K562 (cell line): Measurements from ENCODE around the gene IRX5. TPM values are rescaled to one million over a fixed set of nuclear protein-coding genes. Genes with fewer than 3 reads are reported as not detected.

Source experiments
- ATAC-seq: fragments of 200-7000 bp; cut with Tn5 transposase; 3 replicates; pipeline ENCODE4 v1.9.1; 2020; ENCODE audit warnings: moderate library complexity
- BruUV-seq: library from RNA; stranded (reverse); fragments of 400-500 nt; replicated peaks from 2 replicates; lab custom pipeline; 2021; lab: Mats Ljungman, UMichigan
- CTCF ChIA-PET: fragments of 300-600 bp; formaldehyde crosslinking; extraction: SDS; loops from one replicate; lab custom pipeline; 2021; ENCODE audit warnings: low intra/inter-chr PET ratio; lab: Yijun Ruan, JAX
- POLR2A ChIA-PET: fragments of 300-600, 350-650 bp; sonication (Branson Sonifier 250); formaldehyde crosslinking; extraction: SDS; loops from one replicate; lab custom pipeline; 2021; ENCODE audit warnings: antibody characterized with exemption, inconsistent platforms; lab: Yijun Ruan, JAX
- DNase-seq, 4 experiments: peaks; one replicate each; pipeline versions ENCODE4 v3.0.0 to v3.0.0-alpha.2; 2011 to 2018; ENCODE audit warnings: low spot score in 3 of 4, mixed read lengths in 3 of 4; ENCODE audit errors: extremely low read depth in 1 of 4
- FAIRE-seq: peaks from 2 replicates; lab custom pipeline; 2011; peaks lifted over from hg19 to GRCh38; lab: Jason Lieb, UNC
- H2AFZ ChIP-seq: 2 replicates; pipeline ENCODE4 v1.6.0; 2011; ENCODE audit warnings: low read depth, low read length, control low read depth, inconsistent platforms
- H3K27ac ChIP-seq: fragments of 200-600 bp; 3 replicates; pipeline ENCODE4 v1.8.0; 2011; ENCODE audit warnings: low read depth, mild to moderate bottlenecking, control low read depth, inconsistent platforms, low read length, moderate library complexity, mixed read lengths; ENCODE audit errors: extremely low read depth
- H3K27me3 ChIP-seq, 2 experiments: fragments of 300-600 bp in 1 of 2; 2 replicates in 1 of 2; 3 replicates in 1 of 2; pipeline versions ENCODE4 v1.6.0 to v1.8.0; 2011; ENCODE audit warnings: inconsistent platforms in 2 of 2, low read length in 2 of 2, mild to moderate bottlenecking in 1 of 2, mixed read lengths in 1 of 2, moderate library complexity in 1 of 2; ENCODE audit not compliant: control insufficient read depth in 2 of 2, insufficient read depth in 2 of 2
- H3K36me3 ChIP-seq: fragments of 300-600 bp; 3 replicates; pipeline ENCODE4 v1.8.0; 2011; ENCODE audit warnings: mild to moderate bottlenecking, low read length, inconsistent platforms; ENCODE audit not compliant: control insufficient read depth, insufficient read depth
- H3K4me1 ChIP-seq, 2 experiments: fragments of 200-600 bp in 1 of 2; replicated peaks in 1 of 2; 2 replicates in 1 of 2; 3 replicates in 1 of 2; pipeline versions ENCODE4 v1.5.1 to v1.8.0; 2011; ENCODE audit warnings: inconsistent platforms in 2 of 2, low read length in 2 of 2, mild to moderate bottlenecking in 1 of 2, mixed read lengths in 1 of 2, moderate library complexity in 1 of 2; ENCODE audit not compliant: control insufficient read depth in 2 of 2, insufficient read depth in 2 of 2
- H3K4me2 ChIP-seq: 2 replicates; pipeline ENCODE4 v1.6.1; 2011; ENCODE audit warnings: low read length, control low read depth, inconsistent platforms, mixed read lengths; ENCODE audit not compliant: insufficient read depth
- H3K4me3 ChIP-seq: fragments of 200-600 bp; sonication (generic), shearing (Covaris generic); 2 replicates; pipeline ENCODE4 v1.5.1; 2016; ENCODE audit warnings: control low read depth, inconsistent platforms
- H3K79me2 ChIP-seq: fragments of 200-600 bp; 3 replicates; pipeline ENCODE4 v1.8.0; 2011; ENCODE audit warnings: low read length, inconsistent platforms; ENCODE audit not compliant: control insufficient read depth, insufficient read depth
- H3K9ac ChIP-seq, 2 experiments: 2 replicates each; pipeline versions ENCODE4 v1.6.0 to v1.6.1; 2011; ENCODE audit warnings: low read depth in 2 of 2, low read length in 2 of 2, control low read depth in 1 of 2, inconsistent platforms in 1 of 2, mild to moderate bottlenecking in 1 of 2, mixed read lengths in 1 of 2; ENCODE audit not compliant: insufficient read depth in 1 of 2
- H3K9me1 ChIP-seq: one replicate; pipeline ENCODE4 v1.6.0; 2011; ENCODE audit warnings: inconsistent platforms, mild to moderate bottlenecking, low read length, moderate library complexity; ENCODE audit not compliant: control insufficient read depth, insufficient read depth
- H3K9me3 ChIP-seq: replicated peaks from 2 replicates; pipeline ENCODE4 v1.5.1; 2011; ENCODE audit warnings: low read depth, low read length, inconsistent platforms; ENCODE audit not compliant: control insufficient read depth, insufficient read depth
- H4K20me1 ChIP-seq: replicated peaks from 2 replicates; pipeline ENCODE4 v1.6.1; 2011; ENCODE audit warnings: low read length, inconsistent platforms, mixed read lengths; ENCODE audit not compliant: control insufficient read depth, insufficient read depth
- GATA2 ChIP-seq: sonication (generic); formaldehyde crosslinking; IDR thresholded peaks from 2 replicates; pipeline ENCODE4 v1.4.0; 2020; ENCODE audit warnings: mild to moderate bottlenecking, missing genetic modification reagents
- GMEB1 ChIP-seq: fragments of 250-450 bp; sonication (Bioruptor Pico); IDR thresholded peaks from 2 replicates; pipeline ENCODE4 v1.4.0; 2020; ENCODE audit warnings: mild to moderate bottlenecking
- IRF9 ChIP-seq: fragments of 450-650 bp; IDR thresholded peaks from 2 replicates; pipeline ENCODE4 v1.6.1; 2016; ENCODE audit warnings: missing biosample characterization, missing genetic modification characterization
- NFIC ChIP-seq: fragments of 450-650 bp; IDR thresholded peaks from 2 replicates; pipeline ENCODE4 v1.6.1; 2017; ENCODE audit warnings: mild to moderate bottlenecking, inconsistent platforms
- RBM14 ChIP-seq: fragments of 200-400 bp; formaldehyde crosslinking; IDR thresholded peaks from 2 replicates; pipeline ENCODE4 v1.6.1; 2018; ENCODE audit warnings: low read depth, mild to moderate bottlenecking, low read length, moderate library complexity, borderline replicate concordance; ENCODE audit not compliant: insufficient read depth
- STAT5B ChIP-seq: fragments of 250-450 bp; sonication (Bioruptor Pico); IDR thresholded peaks from 2 replicates; pipeline ENCODE4 v1.8.0; 2021; ENCODE audit warnings: mild to moderate bottlenecking, inconsistent platforms
- TGIF2 ChIP-seq: sonication (generic); formaldehyde crosslinking; IDR thresholded peaks from 2 replicates; pipeline ENCODE4 v1.8.1; 2022; ENCODE audit warnings: mild to moderate bottlenecking, missing genetic modification reagents, moderate library complexity
- VEZF1 ChIP-seq: fragments of 200-800 bp; sonication (Bioruptor generic); IDR thresholded peaks from 2 replicates; pipeline ENCODE4 v1.6.1; 2017; ENCODE audit warnings: missing genetic modification characterization, missing compliant biosample characterization
- ZNF184 ChIP-seq: sonication (generic); formaldehyde crosslinking; IDR thresholded peaks from 2 replicates; pipeline ENCODE4 v1.5.0; 2020; ENCODE audit warnings: missing genetic modification reagents
- ZNF584 ChIP-seq: fragments of 200-800 bp; sonication (Bioruptor generic); IDR thresholded peaks from 2 replicates; pipeline ENCODE4 v1.6.1; 2016; ENCODE audit warnings: low read depth, mild to moderate bottlenecking, missing genetic modification characterization, missing compliant biosample characterization
- WGBS: fragments of 100-300 bp; shearing (Covaris generic); methylation state at CpG from one replicate; pipeline ENCODE4 v1.1.6; 2016; ENCODE audit warnings: low coverage, mixed read lengths; ENCODE audit not compliant: insufficient coverage; ENCODE audit errors: missing lambda C conversion rate; 5-methylcytosine and 5-hydroxymethylcytosine counted together
- in situ Hi-C: fragments of 300-500 bp; cut with MboI; formaldehyde crosslinking; loops from 4 replicates; pipeline ENCODE4 v1.15.0; 2018; ENCODE audit warnings: inconsistent platforms, mixed read lengths
- intact Hi-C: fragments of 100-400 bp; cut with micrococcal nuclease; formaldehyde crosslinking; loops from 2 replicates; pipeline ENCODE4 v1.14.2; 2022
- polyA plus RNA-seq, 8 experiments: library from polyadenylated mRNA; depleted of rRNA in 4 of 8; stranded (reverse) in 5 of 8; unstranded in 3 of 8; fragments of >200 nt; fragmentation: Nextera tagmentation in 2 of 8; fragmentation: Illumina TruSeq in 1 of 8; extraction: Ambion mirVana in 2 of 8; extraction: Trizol in 1 of 8; gene quantifications; 2 replicates each; pipeline versions ENCODE4 v1.2.1 to v1.2.3, GENCODE V29; 2011 to 2014; ENCODE audit warnings: inconsistent platforms in 1 of 8, missing spikeins in 1 of 8
- total RNA-seq, 7 experiments: library from RNA; depleted of rRNA in 6 of 7; stranded (reverse); fragments of >200 nt in 6 of 7; fragmentation: Illumina TruSeq in 2 of 7; extraction: Trizol in 2 of 7; gene quantifications; 2 replicates each; pipeline versions ENCODE4 v1.2.1 to v1.2.3, GENCODE V29; 2011 to 2021; ENCODE audit warnings: low replicate concordance in 1 of 7
- TF ChIP-seq, protein P1 (sequence below): fragments of 250-450 bp; sonication (Bioruptor Pico); IDR thresholded peaks from 2 replicates; pipeline ENCODE4 v1.5.0; 2021
- TF ChIP-seq, protein P2 (sequence below): fragments of 450-650 bp; IDR thresholded peaks from 2 replicates; pipeline ENCODE4 v1.6.1; 2017; ENCODE audit warnings: antibody characterized with exemption

IRX5 gene
- total and polyA plus RNA-seq, 9 of the 15 experiments (the other 6 are each of a cell fraction or from before 2014, with no cell fraction given): 0.20 to 4.2 (median 0.94) TPM

DNA sequence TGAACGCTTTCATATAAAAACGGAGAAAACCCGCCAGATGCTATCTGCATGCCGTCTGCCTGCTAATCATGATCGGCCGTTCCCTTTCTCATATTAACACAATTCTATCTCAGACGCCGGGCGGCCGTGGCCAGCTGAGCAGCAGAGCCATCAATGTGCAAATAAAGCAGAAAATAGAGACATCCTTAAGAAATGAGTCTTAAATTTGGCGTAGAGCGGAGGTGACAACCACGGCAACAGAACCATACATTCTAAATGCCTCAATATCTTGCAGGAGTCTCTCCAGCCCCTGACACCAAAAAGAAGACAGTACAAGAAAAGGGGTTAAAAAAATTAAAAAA, 2.7 kb upstream of the IRX5 start (continued):
- TF ChIP-seq GMEB1 (CRISPR knock-in tag) (no peak), GATA2 (peak; percentile 31; the same call in 1 of the 2 replicates)
- TF ChIP-seq, protein P1, sequence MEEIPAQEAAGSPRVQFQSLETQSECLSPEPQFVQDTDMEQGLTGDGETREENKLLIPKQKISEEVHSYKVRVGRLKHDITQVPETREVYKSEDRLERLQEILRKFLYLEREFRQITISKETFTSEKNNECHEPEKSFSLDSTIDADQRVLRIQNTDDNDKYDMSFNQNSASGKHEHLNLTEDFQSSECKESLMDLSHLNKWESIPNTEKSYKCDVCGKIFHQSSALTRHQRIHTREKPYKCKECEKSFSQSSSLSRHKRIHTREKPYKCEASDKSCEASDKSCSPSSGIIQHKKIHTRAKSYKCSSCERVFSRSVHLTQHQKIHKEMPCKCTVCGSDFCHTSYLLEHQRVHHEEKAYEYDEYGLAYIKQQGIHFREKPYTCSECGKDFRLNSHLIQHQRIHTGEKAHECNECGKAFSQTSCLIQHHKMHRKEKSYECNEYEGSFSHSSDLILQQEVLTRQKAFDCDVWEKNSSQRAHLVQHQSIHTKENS (CRISPR knock-in tag): no peak

GRCh38 chr16:54928411-54929089, 2.1 kb upstream of the IRX5 start:
- BruUV-seq: no TSS peak
- H3K9me1 ChIP-seq: no peaks in the 10 kb centered on the region
- CTCF ChIA-PET: no interaction called here
- peak overlapping the region; percentile 93 for H2AFZ ChIP-seq
- in situ Hi-C loops: no loop called here
- peak overlapping the region; percentile 93 to 94 for H3K9ac ChIP-seq
- no peaks in the 10 kb centered on the region for H3K27me3 ChIP-seq
- peaks cover 23 to 37% of the 10 kb centered on the region in 2 experiments for H3K4me1 ChIP-seq
- DNase-seq (peak; percentile 70 to 73 (median 71)), ATAC-seq (peak; percentile 76), FAIRE-seq (no peak)
- intact Hi-C loops: no loop called here
- under 1% methylated on average over 25 of the region's 101 CpGs for WGBS
- H3K79me2 ChIP-seq: peaks cover 46% of the 10 kb centered on the region
- POLR2A ChIA-PET: interaction anchor here (0.6 kb wide), 1 partner anchor 17 kb away, joined by 3 read pairs; no protein-coding TSS in a partner anchor
- no peaks in the 10 kb centered on the region for H3K9me3 ChIP-seq
- peak overlapping the region; percentile 82 for H3K4me2 ChIP-seq
- peaks cover 5% of the 10 kb centered on the region; the same call in 1 of the 2 replicates for H4K20me1 ChIP-seq
- H3K36me3 ChIP-seq: peaks cover 1% of the 10 kb centered on the region; the same call in 1 of the 3 replicates
- H3K4me3 ChIP-seq: peak overlapping the region; percentile 80
- peak overlapping the region; percentile 96 for H3K27ac ChIP-seq
- TF ChIP-seq ZNF584 (CRISPR knock-in tag) (no peak), STAT5B (CRISPR knock-in tag) (no peak), IRF9 (tag) (no peak), NFIC (0 out of 2 replicates have a peak, but pooled peaks have one; percentile 4), RBM14 (no peak), TGIF2 (CRISPR knock-in tag) (no peak), ZNF184 (no peak), VEZF1 (CRISPR knock-in tag) (peak; percentile 82)
- TF ChIP-seq, protein P2, sequence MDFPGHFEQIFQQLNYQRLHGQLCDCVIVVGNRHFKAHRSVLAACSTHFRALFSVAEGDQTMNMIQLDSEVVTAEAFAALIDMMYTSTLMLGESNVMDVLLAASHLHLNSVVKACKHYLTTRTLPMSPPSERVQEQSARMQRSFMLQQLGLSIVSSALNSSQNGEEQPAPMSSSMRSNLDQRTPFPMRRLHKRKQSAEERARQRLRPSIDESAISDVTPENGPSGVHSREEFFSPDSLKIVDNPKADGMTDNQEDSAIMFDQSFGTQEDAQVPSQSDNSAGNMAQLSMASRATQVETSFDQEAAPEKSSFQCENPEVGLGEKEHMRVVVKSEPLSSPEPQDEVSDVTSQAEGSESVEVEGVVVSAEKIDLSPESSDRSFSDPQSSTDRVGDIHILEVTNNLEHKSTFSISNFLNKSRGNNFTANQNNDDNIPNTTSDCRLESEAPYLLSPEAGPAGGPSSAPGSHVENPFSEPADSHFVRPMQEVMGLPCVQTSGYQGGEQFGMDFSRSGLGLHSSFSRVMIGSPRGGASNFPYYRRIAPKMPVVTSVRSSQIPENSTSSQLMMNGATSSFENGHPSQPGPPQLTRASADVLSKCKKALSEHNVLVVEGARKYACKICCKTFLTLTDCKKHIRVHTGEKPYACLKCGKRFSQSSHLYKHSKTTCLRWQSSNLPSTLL: no peak
